SHP77 treated with DMSO at 0.1 percent for 48 hours (cell line): Measurements from ENCODE around the gene LRRIQ3.

Source experiments
- DNase-seq: peaks from one replicate; lab custom pipeline; 2025; lab: John Stamatoyannopoulos, UW

Gene LRRIQ3

GRCh38 chr1:74113333-74113732 lies 84.6 kb downstream of the LRRIQ3 start:
- no peak for DNase-seq

- DNase-seq, result no peak
Measured at GRCh38 chr1:74107394-74107793, 90.6 kb downstream of the LRRIQ3 start.

- no peak for DNase-seq
Measured at GRCh38 chr1:74091371-74091770, 106.6 kb downstream of the LRRIQ3 start.

GRCh38 chr1:74083128-74083527 lies 114.8 kb downstream of the LRRIQ3 start:
- DNase-seq, result no peak

GRCh38 chr1:74065081-74065480 lies 132.9 kb downstream of the LRRIQ3 start:
- DNase-seq, result no peak

GRCh38 chr1:74057719-74058118 lies 140.3 kb downstream of the LRRIQ3 start:
- DNase-seq, result no peak

- no peak for DNase-seq
Measured at GRCh38 chr1:74053407-74053806, 144.6 kb downstream of the LRRIQ3 start.

GRCh38 chr1:74050386-74050785 lies 147.6 kb downstream of the LRRIQ3 start:
- DNase-seq, result no peak

- DNase-seq, result no peak
Measured at GRCh38 chr1:74038042-74038441, 159.9 kb downstream of the LRRIQ3 start.

- DNase-seq, result no peak
Measured at GRCh38 chr1:74012583-74012982, 185.4 kb downstream of the LRRIQ3 start.

- DNase-seq, result no peak
Measured at GRCh38 chr1:74011736-74012135, 186.2 kb downstream of the LRRIQ3 start.

GRCh38 chr1:74010206-74010605 lies 187.8 kb downstream of the LRRIQ3 start:
- peak; percentile 30 for DNase-seq

- DNase-seq, result no peak
Measured at GRCh38 chr1:74005533-74005932, 192.4 kb downstream of the LRRIQ3 start.

- DNase-seq, result no peak
Measured at GRCh38 chr1:74003806-74004205, 194.2 kb downstream of the LRRIQ3 start.

GRCh38 chr1:73998348-73998959 lies 199.5 kb downstream of the LRRIQ3 start:
- DNase-seq, result peak; percentile 39

- no peak for DNase-seq
Measured at GRCh38 chr1:73980324-73981040, 217.5 kb downstream of the LRRIQ3 start.

GRCh38 chr1:73979684-73980083 lies 218.3 kb downstream of the LRRIQ3 start:
- no peak for DNase-seq

GRCh38 chr1:73978964-73979363 lies 219.0 kb downstream of the LRRIQ3 start:
- DNase-seq, result no peak
